ENCODE measurements around the gene ACTL10. TPM values are rescaled to one million over a fixed set of nuclear protein-coding genes. Genes with fewer than 3 reads are reported as not detected.
A peak's percentile ranks its signal among the peaks of the same experiment; 100 is the strongest.

Gene ACTL10
- total RNA-seq, 2 experiments from 2014 or later = 5.6 to 11.7 TPM

GRCh38 chr20:33651562-33652048 is 15.1 kb upstream of the ACTL10 start:
- no peak overlapping the region for H3K27ac ChIP-seq (ENCODE audit: low read depth, low read length, poor library complexity, severe bottlenecking)
- TF ChIP-seq EZH2phosphoT487 (IDR thresholded peaks at IDR 0.05; ENCODE audit: borderline replicate concordance, low read depth, low read length) = no peak
- TF ChIP-seq CTCF (conservative IDR thresholded peaks at IDR 0.05; ENCODE audit: low read length) = no peak
- no peak overlapping the region for H3K4me3 ChIP-seq (ENCODE audit: low read depth, low read length, poor library complexity, severe bottlenecking)
- ChIA-PET POLR2A (interaction anchor here (0.6 to 1.3 kb wide), 2 partner anchors 13 to 191 kb away, joined by 4 read pairs; no protein-coding TSS in a partner anchor), CTCF (ENCODE audit: unreplicated experiment) (no interaction called here)
- no peak overlapping the region for H3K4me2 ChIP-seq (ENCODE audit: low read length)
- no peak overlapping the region for H2AFZ ChIP-seq (ENCODE audit: low read length)
- H3K9me2 ChIP-seq (ENCODE audit: insufficient read depth, low read length) = no peaks in the 10 kb centered on the region
- DNase-seq (ENCODE audit: low spot score) = no peak
- no peaks in the 10 kb centered on the region for H3K79me2 ChIP-seq (ENCODE audit: insufficient read depth, low read depth, low read length)
- peaks cover 19% of the 10 kb centered on the region for H3K4me1 ChIP-seq (ENCODE audit: insufficient read depth, low read length, poor library complexity, severe bottlenecking)
- intact Hi-C loops (cut with micrococcal nuclease; ENCODE audit: unreplicated experiment) = loop anchor here (2.0 to 5.0 kb wide), 2 partner anchors 83 to 249 kb away; partner anchors contain the start of gene CDK5RAP1
- no TSS peak for BruUV-seq (replicated peaks)
- peaks cover 22% of the 10 kb centered on the region; the same call in 1 of the 2 replicates for H3K36me3 ChIP-seq (ENCODE audit: insufficient read depth, low read length)
- H4K20me1 ChIP-seq (ENCODE audit: insufficient read depth, low read length) = peaks cover 5% of the 10 kb centered on the region; the same call in 1 of the 2 replicates
- no peaks in the 10 kb centered on the region for H3K9me3 ChIP-seq (ENCODE audit: low read length)

GRCh38 chr20:33653218-33653899 is 13.4 kb upstream of the ACTL10 start:
- Histone ChIP-seq H3K4me1 (ENCODE audit: insufficient read depth, low read length, poor library complexity, severe bottlenecking) (peaks cover 19% of the 10 kb centered on the region), H2AFZ (ENCODE audit: low read length) (no peak overlapping the region), H3K9me3 (ENCODE audit: low read length) (no peaks in the 10 kb centered on the region), H3K9me2 (ENCODE audit: insufficient read depth, low read length) (no peaks in the 10 kb centered on the region), H3K4me2 (ENCODE audit: low read length) (no peak overlapping the region), H3K36me3 (ENCODE audit: insufficient read depth, low read length) (peaks cover 23% of the 10 kb centered on the region; the same call in 1 of the 2 replicates), H3K27ac (ENCODE audit: low read depth, low read length, poor library complexity, severe bottlenecking) (peak overlapping the region; percentile 0), H3K79me2 (ENCODE audit: insufficient read depth, low read depth, low read length) (no peaks in the 10 kb centered on the region), H3K4me3 (ENCODE audit: low read depth, low read length, poor library complexity, severe bottlenecking) (no peak overlapping the region), H4K20me1 (ENCODE audit: insufficient read depth, low read length) (no peaks in the 10 kb centered on the region)
- peak; percentile 82 for DNase-seq (ENCODE audit: low spot score)
- CTCF ChIA-PET (ENCODE audit: unreplicated experiment) = interaction anchor here (0.6 kb wide), 1 partner anchor 11 kb away, joined by 3 read pairs; no protein-coding TSS in a partner anchor
- POLR2A ChIA-PET = interaction anchor here (0.6 kb wide), 1 partner anchor 954 kb away, joined by 3 read pairs; no protein-coding TSS in a partner anchor
- TF ChIP-seq EZH2phosphoT487 (IDR thresholded peaks at IDR 0.05; ENCODE audit: borderline replicate concordance, low read depth, low read length) = no peak
- peak; percentile 91 for TF ChIP-seq CTCF (conservative IDR thresholded peaks at IDR 0.05; ENCODE audit: low read length)
- BruUV-seq (replicated peaks) = no TSS peak
- intact Hi-C loops (cut with micrococcal nuclease; ENCODE audit: unreplicated experiment) = loop anchor here (1.0 to 5.0 kb wide), 4 partner anchors 85 to 251 kb away; partner anchors contain the start of gene CDK5RAP1
